Mucosa of stomach (tissue), 1 donor: Measurements from ENCODE around the gene PDZD2.

Source experiments
- H3K27me3 ChIP-seq: one replicate; pipeline ENCODE4 v1.7.0; 2013; ENCODE audit warnings: mild to moderate bottlenecking, low read length; ENCODE audit not compliant: control insufficient read depth, insufficient read depth
- H3K36me3 ChIP-seq: one replicate; pipeline ENCODE4 v1.7.0; 2013; ENCODE audit warnings: low read length; ENCODE audit not compliant: control insufficient read depth, insufficient read depth
- H3K4me1 ChIP-seq: one replicate; pipeline ENCODE4 v1.7.0; 2013; ENCODE audit warnings: mild to moderate bottlenecking, low read length; ENCODE audit not compliant: control insufficient read depth, insufficient read depth
- H3K4me3 ChIP-seq: one replicate; pipeline ENCODE4 v1.7.0; 2013; ENCODE audit warnings: low read length
- H3K9ac ChIP-seq: one replicate; pipeline ENCODE4 v1.7.0; 2013; ENCODE audit warnings: mild to moderate bottlenecking, low read length, moderate library complexity
- H3K9me3 ChIP-seq: one replicate; pipeline ENCODE4 v1.7.0; 2013; ENCODE audit warnings: mild to moderate bottlenecking, low read length, moderate library complexity; ENCODE audit not compliant: control insufficient read depth
- donor health status: Pancreatic carcinoma.

The PDZD2 gene

DNA sequence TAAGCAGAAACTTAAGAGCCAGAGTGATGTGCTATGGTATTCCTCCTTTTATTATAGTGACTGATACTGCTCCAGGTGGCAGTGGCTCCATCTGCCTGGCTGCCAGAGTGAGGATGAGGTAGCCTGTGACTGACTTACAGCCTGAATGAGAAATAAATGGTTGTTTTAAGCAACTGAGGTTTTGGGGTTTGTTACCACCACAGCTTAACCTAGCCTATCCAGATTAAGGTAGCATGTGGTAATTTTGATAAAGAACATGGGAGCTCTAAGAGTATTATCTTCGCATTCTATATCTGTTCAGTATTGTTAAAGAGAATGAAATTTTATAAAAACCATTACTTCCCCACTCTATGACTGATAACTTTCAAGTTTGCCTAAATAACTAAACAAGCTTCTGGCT is 496.2 kb downstream of the PDZD2 start:
- no peak overlapping the region for H3K4me3 ChIP-seq
- peaks cover 6% of the 10 kb centered on the region for H3K36me3 ChIP-seq
- H3K9ac ChIP-seq, result no peak overlapping the region
- no peaks in the 10 kb centered on the region for H3K4me1 ChIP-seq
- H3K27me3 ChIP-seq, result no peaks in the 10 kb centered on the region
- no peaks in the 10 kb centered on the region for H3K9me3 ChIP-seq

DNA sequence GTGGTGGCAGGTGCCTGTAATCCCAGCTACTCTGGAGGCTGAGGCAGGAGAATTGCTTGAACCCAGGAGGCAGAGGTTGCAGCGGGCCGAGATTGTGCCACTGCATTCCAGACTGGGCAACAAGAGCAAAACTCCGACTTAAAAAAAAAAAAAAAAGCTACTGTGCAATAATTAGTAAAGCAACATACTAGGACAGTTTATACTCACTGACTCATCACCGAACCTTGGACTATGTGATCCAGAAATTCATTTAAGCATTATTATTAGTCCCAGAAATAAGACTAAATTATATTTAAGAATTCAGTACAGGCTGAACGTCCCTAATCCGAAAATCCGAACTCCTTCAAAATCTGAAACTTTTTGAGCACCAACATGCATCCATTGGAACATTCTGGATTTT is 497.4 kb downstream of the PDZD2 start:
- Histone ChIP-seq H3K4me3 (no peak overlapping the region), H3K4me1 (no peaks in the 10 kb centered on the region), H3K27me3 (no peaks in the 10 kb centered on the region), H3K36me3 (peaks cover 6% of the 10 kb centered on the region), H3K9me3 (no peaks in the 10 kb centered on the region), H3K9ac (no peak overlapping the region)

DNA sequence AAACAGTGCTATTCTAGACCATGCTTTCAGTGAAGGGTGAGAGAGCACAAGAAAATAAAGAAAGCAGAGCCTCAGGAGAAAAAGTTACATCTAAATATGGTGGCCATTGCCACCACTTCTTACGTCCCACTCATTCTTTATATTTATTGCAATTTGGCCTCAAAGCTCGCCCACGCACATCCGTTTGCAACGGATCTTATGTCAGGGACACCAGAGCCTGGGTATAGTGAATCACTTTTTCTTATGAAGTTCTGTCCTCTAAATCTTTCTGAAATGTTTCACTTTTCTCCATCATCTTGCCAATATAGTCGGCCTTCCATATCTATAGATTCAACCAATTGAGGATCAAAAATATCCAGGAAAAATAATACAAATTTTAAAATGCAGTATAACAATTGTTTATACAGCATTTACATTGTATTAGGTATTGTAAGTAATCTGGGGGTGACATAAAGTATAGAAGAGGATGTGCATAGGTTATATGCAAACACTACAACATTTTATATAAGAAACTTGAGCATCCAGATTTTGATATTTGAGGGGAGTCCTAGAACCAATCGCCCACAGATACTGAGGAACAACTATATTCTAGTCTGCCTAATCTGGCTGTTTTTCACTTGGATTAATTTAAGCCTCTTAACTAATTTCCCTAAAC is 500.0 kb downstream of the PDZD2 start:
- Histone ChIP-seq H3K27me3 (no peaks in the 10 kb centered on the region), H3K36me3 (peaks cover 6% of the 10 kb centered on the region), H3K4me1 (no peaks in the 10 kb centered on the region), H3K4me3 (no peak overlapping the region), H3K9me3 (no peaks in the 10 kb centered on the region), H3K9ac (no peak overlapping the region)

DNA sequence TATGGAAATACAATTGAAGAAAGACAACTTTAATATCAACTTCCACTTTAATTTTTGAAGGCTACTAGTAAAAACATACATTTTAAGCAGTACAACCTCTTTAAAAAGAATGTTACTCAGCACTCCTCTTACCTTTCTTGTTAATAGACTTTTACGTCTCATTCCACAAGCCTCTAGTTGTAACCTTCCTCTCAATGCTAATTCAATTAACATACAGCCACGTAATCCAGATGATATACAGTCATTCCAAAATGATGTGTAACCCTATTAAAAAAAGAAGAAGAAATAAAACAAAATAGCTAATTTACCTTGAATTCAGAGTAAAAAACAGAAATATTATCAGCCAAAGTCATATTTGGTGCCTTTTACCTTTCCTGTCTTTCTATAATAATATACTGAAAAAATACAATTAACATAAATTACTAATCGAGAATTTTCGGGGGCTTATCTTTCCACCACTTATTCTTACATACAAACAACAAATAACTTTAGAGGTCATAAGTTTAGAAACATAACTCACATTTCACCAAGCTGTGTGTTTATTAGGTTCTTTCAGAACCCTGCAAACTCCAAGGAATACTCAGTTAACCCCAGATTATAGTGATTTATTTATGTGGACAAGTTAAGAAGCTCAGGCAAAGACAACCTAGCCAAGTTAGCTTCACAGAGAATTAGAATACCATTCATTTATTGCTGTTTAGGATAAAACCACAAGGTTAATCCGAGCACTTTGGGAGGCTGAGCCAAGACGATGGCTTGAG is 504.9 kb downstream of the PDZD2 start:
- H3K36me3 ChIP-seq, result no peaks in the 10 kb centered on the region
- no peaks in the 10 kb centered on the region for H3K9me3 ChIP-seq
- H3K4me3 ChIP-seq, result no peak overlapping the region
- peaks cover 18% of the 10 kb centered on the region for H3K4me1 ChIP-seq
- H3K27me3 ChIP-seq, result no peaks in the 10 kb centered on the region
- no peak overlapping the region for H3K9ac ChIP-seq

DNA sequence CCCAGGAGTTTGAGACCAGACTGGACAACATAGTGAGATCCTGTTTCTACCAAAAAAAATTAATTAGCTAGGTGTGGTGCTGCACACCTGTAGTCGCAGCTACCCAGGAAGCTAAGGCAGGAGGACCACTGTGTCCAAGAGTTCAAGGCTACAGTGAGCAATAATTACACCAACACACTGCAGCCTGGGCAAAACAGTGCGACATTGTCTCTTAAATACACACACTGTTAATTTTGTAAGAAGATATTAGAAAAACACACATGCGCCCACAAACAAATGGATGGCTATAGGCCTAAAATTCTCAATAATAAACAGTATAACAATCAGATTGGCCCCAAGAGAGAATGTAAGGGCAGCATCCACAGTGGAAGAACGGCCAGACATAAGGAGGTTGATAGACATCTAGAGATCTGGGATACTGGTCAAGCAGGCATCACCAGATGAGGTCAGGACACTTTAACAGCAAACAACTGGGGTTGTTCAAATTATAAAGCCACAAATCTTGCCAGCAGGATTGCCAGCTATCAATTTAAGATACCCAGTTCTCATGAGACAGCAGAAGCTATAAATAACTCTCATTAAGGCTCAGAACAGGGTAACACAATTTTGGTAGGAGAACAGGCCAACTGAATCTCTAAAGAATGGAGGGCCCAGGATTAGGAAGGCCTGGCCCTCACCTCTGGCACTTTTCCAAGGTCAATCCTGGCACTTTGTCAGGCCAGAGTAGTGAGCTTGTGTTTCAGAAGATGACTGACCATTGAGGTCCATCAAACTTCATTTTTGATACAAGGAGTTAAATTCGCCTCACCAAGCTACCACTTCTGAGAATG is 505.7 kb downstream of the PDZD2 start:
- Histone ChIP-seq H3K4me1 (peaks cover 18% of the 10 kb centered on the region), H3K36me3 (no peaks in the 10 kb centered on the region), H3K4me3 (no peak overlapping the region), H3K27me3 (no peaks in the 10 kb centered on the region), H3K9ac (no peak overlapping the region), H3K9me3 (no peaks in the 10 kb centered on the region)

DNA sequence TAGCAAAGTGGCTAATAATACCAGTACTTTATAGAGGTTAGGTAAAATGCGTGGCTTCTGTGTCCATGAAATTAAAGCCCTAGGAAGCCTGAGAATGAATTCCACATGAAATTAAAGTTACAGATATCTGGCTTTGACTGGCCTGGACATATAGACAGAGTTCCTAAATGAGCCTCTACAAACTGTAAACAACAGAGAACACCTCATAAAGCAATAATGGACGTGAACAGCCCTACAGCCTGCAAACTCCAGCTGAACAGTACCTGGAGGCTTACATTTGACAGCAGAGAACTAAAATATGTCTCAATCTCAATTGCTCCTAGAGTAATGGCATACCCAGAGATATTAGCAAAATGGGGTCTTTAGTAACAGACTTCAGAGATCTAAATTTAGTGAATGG is 506.4 kb downstream of the PDZD2 start:
- Histone ChIP-seq H3K36me3 (no peaks in the 10 kb centered on the region), H3K4me1 (peaks cover 18% of the 10 kb centered on the region), H3K27me3 (no peaks in the 10 kb centered on the region), H3K9ac (no peak overlapping the region), H3K4me3 (no peak overlapping the region), H3K9me3 (no peaks in the 10 kb centered on the region)

DNA sequence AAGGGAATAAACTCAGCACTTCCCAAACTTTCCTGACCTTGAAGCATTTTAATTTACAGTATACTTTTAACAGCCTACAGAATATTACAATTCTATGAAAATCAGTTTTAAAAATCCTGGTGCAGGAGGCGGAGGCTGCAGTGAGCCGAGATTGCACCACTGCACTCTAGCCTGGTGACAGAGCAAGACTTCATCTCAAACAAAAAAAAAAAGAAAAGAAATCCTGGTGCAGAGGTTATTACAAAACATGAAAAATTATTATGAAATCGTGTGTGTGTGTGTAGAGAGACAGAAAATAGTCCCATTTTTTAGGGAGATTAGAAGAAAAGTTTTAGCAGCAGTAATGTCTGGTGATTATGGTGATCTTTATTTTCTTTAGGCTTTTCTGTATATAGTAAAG is 508.3 kb downstream of the PDZD2 start:
- Histone ChIP-seq H3K36me3 (no peaks in the 10 kb centered on the region), H3K9me3 (no peaks in the 10 kb centered on the region), H3K9ac (no peak overlapping the region), H3K4me1 (peaks cover 18% of the 10 kb centered on the region), H3K4me3 (no peak overlapping the region), H3K27me3 (no peaks in the 10 kb centered on the region)

DNA sequence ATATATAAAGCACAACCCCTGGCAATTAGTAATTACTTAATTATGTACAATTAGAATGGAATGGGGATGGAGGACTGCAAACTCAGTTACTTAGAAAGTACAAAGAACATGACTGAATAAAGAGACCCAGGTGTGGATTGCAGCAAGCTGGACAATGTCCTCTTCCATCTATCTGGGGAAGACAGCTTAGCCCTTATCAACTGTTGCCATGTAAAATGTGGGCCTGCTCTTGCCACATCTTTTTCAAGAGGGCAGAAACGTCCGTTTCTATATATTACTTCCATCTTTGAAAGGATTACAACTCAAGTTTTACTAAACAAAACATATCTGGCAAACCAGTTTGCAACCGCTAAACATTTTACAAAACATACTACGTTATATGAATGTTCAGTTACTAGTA is 509.0 kb downstream of the PDZD2 start:
- H3K9ac ChIP-seq, result no peak overlapping the region
- H3K36me3 ChIP-seq, result no peaks in the 10 kb centered on the region
- no peaks in the 10 kb centered on the region for H3K9me3 ChIP-seq
- H3K4me3 ChIP-seq, result no peak overlapping the region
- peaks cover 18% of the 10 kb centered on the region for H3K4me1 ChIP-seq
- no peaks in the 10 kb centered on the region for H3K27me3 ChIP-seq

DNA sequence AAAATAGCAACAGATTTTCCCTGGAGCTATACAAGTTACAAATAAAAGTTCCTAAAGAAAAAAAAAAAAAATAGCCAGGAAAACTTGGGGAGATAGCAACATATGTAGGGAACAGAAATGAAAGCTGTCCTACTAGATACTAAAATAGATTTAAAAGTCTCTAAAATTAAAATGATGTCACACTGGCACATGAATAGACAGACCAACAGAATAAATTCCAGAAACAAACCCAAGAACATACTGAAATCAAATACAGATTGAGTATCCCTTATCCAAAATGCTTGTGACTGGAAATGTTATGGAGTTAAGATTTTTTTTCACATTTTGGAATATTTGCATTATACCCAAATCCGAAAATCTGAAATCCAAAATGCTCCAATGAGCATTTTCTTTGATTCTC is 511.4 kb downstream of the PDZD2 start:
- no peaks in the 10 kb centered on the region for H3K27me3 ChIP-seq
- H3K4me1 ChIP-seq, result peaks cover 21% of the 10 kb centered on the region
- H3K4me3 ChIP-seq, result no peak overlapping the region

DNA sequence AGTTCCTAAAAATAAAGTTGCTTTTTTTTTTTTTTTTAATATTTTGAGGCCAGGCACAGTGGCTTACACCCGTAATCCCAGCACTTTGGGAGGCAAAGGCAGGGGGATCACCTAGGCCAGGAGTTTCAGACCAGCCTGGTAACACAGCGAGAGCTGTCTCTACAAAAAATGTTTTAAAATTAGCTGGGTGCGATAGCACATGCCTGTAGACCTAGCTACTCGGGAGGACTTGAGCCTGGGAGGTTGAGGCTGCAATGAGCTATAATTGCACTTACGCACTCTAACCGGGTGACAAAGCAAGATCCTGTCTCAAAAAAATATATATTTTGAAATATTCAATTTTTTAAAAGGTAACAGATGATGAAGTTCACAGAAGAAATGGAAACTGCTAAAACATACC is 512.3 kb downstream of the PDZD2 start:
- Histone ChIP-seq H3K27me3 (no peaks in the 10 kb centered on the region), H3K4me3 (no peak overlapping the region), H3K9ac (no peak overlapping the region), H3K36me3 (no peaks in the 10 kb centered on the region), H3K9me3 (no peaks in the 10 kb centered on the region), H3K4me1 (peaks cover 19% of the 10 kb centered on the region)

More for the DNA sequence above, 511.4 kb downstream of the PDZD2 start:
- H3K9ac ChIP-seq, result no peak overlapping the region
- H3K9me3 ChIP-seq, result no peaks in the 10 kb centered on the region
- H3K36me3 ChIP-seq, result no peaks in the 10 kb centered on the region

DNA sequence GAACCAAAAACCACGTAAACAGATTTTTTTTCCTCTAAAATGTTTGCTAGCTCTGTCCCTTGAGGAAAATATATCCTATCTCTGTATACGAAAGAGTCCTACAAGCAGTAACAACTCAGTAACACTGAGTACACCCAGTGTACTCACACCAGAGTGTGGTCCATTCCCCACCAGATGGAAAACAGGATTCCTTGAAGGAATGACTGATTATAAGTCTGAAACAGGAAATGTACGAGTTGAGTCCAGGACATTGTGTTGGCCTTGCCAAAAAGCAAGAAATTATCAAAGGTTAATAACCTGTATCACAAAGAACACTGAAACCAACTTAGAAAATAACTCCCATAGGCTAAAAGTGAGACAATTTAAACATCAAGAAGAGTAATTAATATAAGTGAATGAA is 514.8 kb downstream of the PDZD2 start:
- Histone ChIP-seq H3K9me3 (no peaks in the 10 kb centered on the region), H3K4me1 (peaks cover 29% of the 10 kb centered on the region), H3K27me3 (no peaks in the 10 kb centered on the region), H3K36me3 (no peaks in the 10 kb centered on the region), H3K9ac (no peak overlapping the region), H3K4me3 (no peak overlapping the region)

DNA sequence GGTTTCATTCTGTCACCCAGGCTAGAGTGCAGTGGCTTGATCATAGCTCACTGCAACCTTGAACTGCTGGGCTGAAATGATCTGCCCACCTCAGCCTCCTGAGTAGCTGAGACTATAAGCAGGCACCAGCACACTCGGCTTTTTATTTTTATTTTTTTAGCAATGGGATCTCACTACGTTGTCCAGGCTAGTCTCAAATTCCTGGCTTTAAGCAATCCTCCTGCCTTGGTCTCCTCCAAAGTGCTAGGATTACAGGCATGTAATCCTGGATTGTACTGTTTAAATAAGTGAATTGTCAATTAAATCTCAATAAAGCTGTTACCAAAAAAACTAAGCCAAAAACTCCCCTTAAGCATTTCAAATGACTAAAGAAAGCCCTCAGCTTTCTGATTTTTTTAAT is 516.3 kb downstream of the PDZD2 start:
- Histone ChIP-seq H3K36me3 (no peaks in the 10 kb centered on the region), H3K9me3 (no peaks in the 10 kb centered on the region), H3K9ac (no peak overlapping the region), H3K27me3 (no peaks in the 10 kb centered on the region), H3K4me3 (no peak overlapping the region), H3K4me1 (peaks cover 33% of the 10 kb centered on the region)
